Lung (tissue), 12 donors: ENCODE results near the gene TTC9B. TPM values are rescaled to one million over a fixed set of nuclear protein-coding genes. Genes with fewer than 3 reads are reported as not detected.

Experiments
- ATAC-seq: fragments of 200-7000 bp; cut with Tn5 transposase; one replicate; pipeline ENCODE4 v1.9.1; 2020; ENCODE audit warnings: moderate number of reproducible peaks; ENCODE audit not compliant: insufficient read depth, low FRiP score
- DNase-seq, 3 donors: peaks; one replicate each; pipeline ENCODE4 v3.0.0-alpha.2; 2013 to 2017
- H3K27ac ChIP-seq, 2 donors: one replicate each; pipeline ENCODE4 v1.5.1; 2013; ENCODE audit warnings: mild to moderate bottlenecking in 2 of 2, moderate library complexity in 2 of 2, control low read depth in 1 of 2, inconsistent platforms in 1 of 2, low read depth in 1 of 2, low read length in 1 of 2
- H3K27me3 ChIP-seq, 3 donors: one replicate each; pipeline ENCODE4 v1.5.1; 2013; ENCODE audit warnings: low read length in 2 of 3; ENCODE audit not compliant: control insufficient read depth in 3 of 3, insufficient read depth in 3 of 3
- H3K36me3 ChIP-seq, 4 donors: one replicate each; pipeline ENCODE4 v1.5.1; 2013; ENCODE audit warnings: low read length in 4 of 4, mild to moderate bottlenecking in 1 of 4, moderate library complexity in 1 of 4; ENCODE audit not compliant: control insufficient read depth in 4 of 4, insufficient read depth in 4 of 4
- H3K4me1 ChIP-seq, 5 donors: one replicate each; pipeline ENCODE4 v1.5.1; 2013; ENCODE audit warnings: low read length in 5 of 5, mild to moderate bottlenecking in 2 of 5, moderate library complexity in 1 of 5; ENCODE audit not compliant: control insufficient read depth in 5 of 5, insufficient read depth in 5 of 5
- H3K4me3 ChIP-seq: one replicate; pipeline ENCODE4 v1.5.1; 2013; ENCODE audit warnings: mild to moderate bottlenecking, control low read depth, moderate library complexity
- H3K9ac ChIP-seq, 2 donors: one replicate each; pipeline ENCODE4 v1.5.1; 2013; ENCODE audit warnings: low read length in 2 of 2, control low read depth in 1 of 2; ENCODE audit not compliant: insufficient read depth in 1 of 2
- H3K9me3 ChIP-seq, 4 donors: one replicate each; pipeline ENCODE4 v1.5.1; 2013; ENCODE audit warnings: low read length in 3 of 4, mild to moderate bottlenecking in 1 of 4, moderate library complexity in 1 of 4; ENCODE audit not compliant: control insufficient read depth in 4 of 4, insufficient read depth in 3 of 4
- CTCF ChIP-seq: IDR thresholded peaks from 2 replicates; pipeline ENCODE4 v1.5.1; 2012; ENCODE audit warnings: mild to moderate bottlenecking; ENCODE audit errors: control extremely low read depth, extremely low read depth
- WGBS, 2 donors: extraction: QIAGEN DNeasy Blood & Tissue Kit; methylation state at CpG; one replicate each; pipeline ENCODE4 v1.1.7; 2013; 5-methylcytosine and 5-hydroxymethylcytosine counted together
- polyA plus RNA-seq, 2 donors: library from polyadenylated mRNA; stranded (reverse); fragments of 200-250 nt; gene quantifications; one replicate each; pipeline ENCODE4 v1.2.1, GENCODE V29; 2013
- total RNA-seq, 2 donors: library from RNA; depleted of rRNA in 1 of 2; stranded (reverse); fragments of >200 nt in 1 of 2; gene quantifications; one replicate each; pipeline ENCODE4 v1.2.1, GENCODE V29; 2014 to 2021
- donor health status: control.
- donor health status: control.
- donor health status: Bipolar disorder and iron deficiency.
- donor health status: healthy.
- donor health status: DM: yes; HTN: yes; CAD: no.

The TTC9B gene
- total and polyA plus RNA-seq, 4 donors = not detected

GRCh38 chr19:40242480-40242879 is 24.3 kb upstream of the TTC9B start:
- Histone ChIP-seq H3K27me3 (no peaks in the 10 kb centered on the region), H3K36me3 (peaks cover 5 to 42% (median 16%) of the 10 kb centered on the region in 4 donors), H3K9me3 (no peaks in the 10 kb centered on the region), H3K4me1 (peaks cover 0 to 16% (median 8%) of the 10 kb centered on the region in 5 donors), H3K9ac (no peak overlapping the region), H3K27ac (peak overlapping the region in 1 of 2 donors; percentile 85), H3K4me3 (no peak overlapping the region)
- ATAC-seq = no peak
- no peak for TF ChIP-seq CTCF
- WGBS, 2 donors = 85 to 92% methylated on average over 12 of the region's 12 CpGs
- DNase-seq = no peak

- no peak overlapping the region for H3K9ac ChIP-seq
- TF ChIP-seq CTCF = no peak
- peaks cover 5 to 44% (median 19%) of the 10 kb centered on the region in 4 donors for H3K36me3 ChIP-seq
- DNase-seq (peak in 2 of 3 donors; percentile 62 to 76), ATAC-seq (peak; percentile 48)
- no peaks in the 10 kb centered on the region for H3K9me3 ChIP-seq
- H3K27ac ChIP-seq = peak overlapping the region in 1 of 2 donors; percentile 85
- peaks cover 0 to 12% (median 8%) of the 10 kb centered on the region in 5 donors for H3K4me1 ChIP-seq
- WGBS, 2 donors = 65 to 82% methylated on average over 21 of the region's 21 CpGs
- H3K4me3 ChIP-seq = no peak overlapping the region
- H3K27me3 ChIP-seq = no peaks in the 10 kb centered on the region
These were observed 23.7 kb upstream of the TTC9B start for GRCh38 chr19:40241809-40242384.

GRCh38 chr19:40241125-40241808 is 23.1 kb upstream of the TTC9B start:
- ATAC-seq = no peak
- no peak overlapping the region for H3K9ac ChIP-seq
- H3K4me3 ChIP-seq = no peak overlapping the region
- peaks cover 5 to 47% (median 22%) of the 10 kb centered on the region in 4 donors for H3K36me3 ChIP-seq
- TF ChIP-seq CTCF = no peak
- WGBS, 2 donors = 88 to 93% methylated on average over 12 of the region's 12 CpGs
- peaks cover 0 to 12% (median 8%) of the 10 kb centered on the region in 5 donors for H3K4me1 ChIP-seq
- H3K27ac ChIP-seq = peak overlapping the region in 1 of 2 donors; percentile 66
- no peaks in the 10 kb centered on the region for H3K27me3 ChIP-seq
- no peak for DNase-seq
- no peaks in the 10 kb centered on the region for H3K9me3 ChIP-seq
